Stimulated activated CD4-positive, alpha-beta T cell treated with anti-CD3 and anti-CD28 coated beads, Interleukin-15, amount 100 ng/mL, for 48 hours (primary cell): ENCODE measurements around the gene LGI4.
"Not testable (repeated sequence)": the region's sequence is repeated elsewhere in the genome, so short reads cannot be mapped to it uniquely, and the experiment has no call there.

Experiments
- DNase-seq, 2 donors: peaks; one replicate each; pipeline ENCODE4 v3.0.0-alpha.2; 2020; ENCODE audit warnings: low read depth in 2 of 2

Gene LGI4

DNA sequence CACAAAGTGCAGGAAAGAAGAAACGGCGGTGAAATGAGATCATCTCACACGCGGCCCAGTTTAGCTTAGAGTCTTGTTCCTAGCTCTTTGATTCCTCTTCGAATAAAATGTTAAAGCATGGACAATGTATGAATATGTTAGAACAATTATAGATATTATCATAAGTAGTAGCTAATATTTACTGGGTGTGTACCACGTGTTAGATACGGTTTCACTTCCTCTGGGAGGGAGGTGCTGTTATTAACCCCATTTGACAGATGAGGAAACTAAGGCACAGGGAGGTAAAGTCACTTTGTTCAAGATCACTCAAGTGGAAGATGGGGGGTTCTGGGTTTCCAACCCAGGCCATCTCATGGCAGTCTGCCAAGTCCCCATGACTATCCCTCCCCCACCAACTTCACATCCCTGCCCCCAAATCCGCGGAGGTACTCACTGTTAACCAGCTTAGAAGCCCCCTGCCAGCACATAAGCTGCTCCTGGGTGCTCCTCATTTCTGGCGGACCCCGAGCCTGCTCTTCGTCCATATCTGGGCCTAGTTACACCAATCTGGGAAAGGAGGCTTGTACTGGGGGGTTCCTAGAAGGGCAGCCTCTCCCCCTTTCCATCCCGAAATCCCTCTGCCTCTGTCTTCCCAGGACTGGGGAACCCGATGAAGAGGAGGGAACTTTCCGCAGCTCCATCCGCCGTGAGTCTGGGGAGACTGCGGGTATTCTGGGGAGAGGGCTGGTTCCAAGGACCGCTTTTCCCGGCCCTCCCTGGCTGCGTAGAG is 7.2 kb upstream of the LGI4 start:
- no peak for DNase-seq

DNA sequence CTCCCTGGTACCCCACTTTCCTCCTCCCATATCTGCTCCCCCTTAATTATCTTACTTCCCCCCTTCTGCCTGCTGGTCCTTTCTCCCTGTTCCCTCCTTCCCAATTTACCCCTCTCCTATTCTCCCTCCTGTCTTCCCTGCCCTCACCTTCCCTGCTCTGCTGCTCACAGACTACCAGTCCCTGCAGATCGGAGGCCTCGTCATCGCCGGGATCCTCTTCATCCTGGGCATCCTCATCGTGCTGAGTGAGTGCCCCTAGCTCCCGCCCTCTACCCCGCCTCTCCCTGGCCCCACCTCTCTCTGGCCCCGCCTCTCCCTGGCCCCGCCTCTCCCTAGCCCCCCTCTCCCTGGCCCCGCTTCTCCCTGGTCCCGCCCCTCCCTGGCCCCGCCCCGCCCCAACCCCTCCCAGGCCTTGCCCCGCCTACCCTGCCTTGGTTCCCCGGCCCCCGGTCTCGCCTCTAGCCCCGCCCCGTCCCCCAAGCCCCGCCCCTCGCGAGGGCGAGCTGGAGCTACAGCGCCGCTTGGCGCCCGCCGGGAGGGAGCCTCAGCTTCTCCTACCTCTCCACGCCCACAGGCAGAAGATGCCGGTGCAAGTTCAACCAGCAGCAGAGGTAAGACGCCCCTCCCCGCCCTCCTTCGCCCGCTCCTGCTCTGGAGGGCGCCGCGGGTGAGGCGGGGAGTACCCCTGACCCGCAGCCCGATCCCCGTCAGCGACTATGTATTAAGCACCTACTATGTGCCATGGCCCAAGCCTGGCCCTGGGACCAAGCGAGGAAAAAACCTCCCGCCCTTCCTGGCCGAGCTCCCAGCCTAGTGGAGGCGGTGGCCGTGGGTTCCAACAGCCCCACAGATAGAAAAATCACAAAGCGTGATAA is 6.3 kb upstream of the LGI4 start:
- peak; percentile 95 to 98 for DNase-seq

GRCh38 chr19:35140207-35140961 is 5.5 kb upstream of the LGI4 start:
- DNase-seq = no peak

- no peak for DNase-seq
Observed at GRCh38 chr19:35138305-35138892, 3.5 kb upstream of the LGI4 start, which contains the start of gene FXYD1. Gene FXYD1, plus strand, starts transcription at chr19:35138824. Its CDS starts 1,256 bp downstream, at chr19:35140080.

DNA sequence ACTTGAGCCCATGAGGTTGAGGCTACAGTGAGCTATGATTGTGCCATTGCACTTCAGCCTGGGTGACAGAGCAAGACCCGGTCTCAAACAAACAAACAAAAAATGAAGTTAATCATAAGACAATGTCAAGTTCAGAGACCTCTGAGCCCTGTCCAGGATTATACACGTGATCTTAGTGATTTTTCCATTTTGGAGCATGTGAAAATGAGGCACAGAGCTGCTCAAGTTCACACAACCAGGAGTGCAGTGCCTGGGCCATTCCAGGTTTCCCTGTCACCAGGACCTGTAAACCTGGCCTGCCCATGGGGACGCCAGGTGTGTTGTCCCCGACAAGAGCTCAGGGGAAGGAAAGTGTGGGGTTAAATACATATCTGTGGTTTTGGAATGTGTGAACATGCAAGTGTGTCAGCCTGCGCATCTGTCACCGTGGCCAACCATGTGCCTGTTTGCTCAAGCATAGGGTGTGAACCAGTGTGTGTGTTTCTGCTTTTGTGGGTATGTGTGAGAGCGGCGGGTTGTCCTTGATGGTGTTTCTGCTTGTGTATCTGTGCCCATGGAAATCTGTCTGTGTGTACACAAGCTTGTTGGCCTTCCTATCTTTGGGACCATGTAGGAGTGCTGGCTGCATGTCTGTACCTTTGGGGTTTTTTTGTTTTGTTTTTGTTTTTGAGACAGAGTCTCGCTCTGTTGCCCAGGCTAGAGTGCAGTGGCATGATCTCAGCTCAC is 2.3 kb upstream of the LGI4 start:
- no peak for DNase-seq

DNA sequence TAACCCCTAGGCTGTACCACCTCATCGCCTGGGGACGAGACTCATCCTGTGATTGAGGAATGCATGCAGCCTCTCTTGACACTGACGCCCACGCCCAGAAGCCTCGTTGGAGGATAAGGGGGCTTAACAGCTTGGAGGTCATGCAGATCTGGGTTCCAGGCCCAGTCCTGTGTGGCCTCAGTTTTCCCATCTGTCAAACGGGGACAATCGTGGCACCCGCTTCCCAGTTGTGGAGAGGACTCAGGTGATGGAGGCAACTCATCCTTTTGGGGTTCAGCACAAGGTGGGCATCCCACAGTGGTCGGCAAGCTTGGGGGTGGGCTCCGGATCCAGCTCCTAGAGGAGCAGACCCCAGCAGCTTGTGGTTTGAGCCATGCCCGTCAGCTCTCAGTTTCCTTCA is 1.4 kb upstream of the LGI4 start:
- DNase-seq = no peak

- DNase-seq = peak in 1 of 2 donors; percentile 66
Observed at GRCh38 chr19:35135389-35135909, 590 bp upstream of the LGI4 start.

DNA sequence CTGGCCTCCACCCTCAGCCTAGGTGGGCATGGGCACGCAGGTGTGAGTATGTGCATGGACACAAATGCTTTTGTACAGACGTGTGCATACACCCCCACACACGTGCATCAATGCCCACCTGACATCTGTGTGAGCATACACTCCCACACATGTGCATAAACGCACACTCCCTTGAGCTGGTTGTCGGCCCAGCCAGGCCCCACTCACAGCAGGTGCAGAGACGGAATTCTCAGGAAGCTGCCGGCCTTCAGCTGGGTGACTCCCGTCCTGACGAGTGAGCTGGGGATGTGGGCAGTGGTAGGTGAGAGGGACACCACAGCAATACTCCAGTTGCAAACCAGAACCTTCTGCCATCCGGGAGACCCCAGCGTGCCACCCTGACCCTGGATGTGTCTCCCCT is 1.0 kb downstream of the LGI4 start:
- DNase-seq = no peak

DNA sequence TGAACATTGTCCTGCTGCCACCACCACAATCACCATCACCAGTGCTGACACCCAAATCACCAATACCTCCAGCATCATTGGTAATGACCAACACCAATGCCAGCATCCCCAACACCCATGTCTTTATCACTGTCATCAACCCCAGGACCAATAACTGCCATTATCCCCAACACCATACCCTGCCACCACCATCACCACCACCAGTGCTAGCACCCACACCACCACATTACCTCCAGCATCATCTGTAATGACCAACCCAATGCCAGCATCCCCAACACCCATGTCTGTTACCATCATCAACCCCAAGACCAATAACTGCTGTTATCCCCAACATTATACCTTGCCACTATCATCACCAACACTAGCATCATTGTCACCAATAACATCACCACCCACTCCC is 2.6 kb downstream of the LGI4 start:
- DNase-seq = no peak

DNA sequence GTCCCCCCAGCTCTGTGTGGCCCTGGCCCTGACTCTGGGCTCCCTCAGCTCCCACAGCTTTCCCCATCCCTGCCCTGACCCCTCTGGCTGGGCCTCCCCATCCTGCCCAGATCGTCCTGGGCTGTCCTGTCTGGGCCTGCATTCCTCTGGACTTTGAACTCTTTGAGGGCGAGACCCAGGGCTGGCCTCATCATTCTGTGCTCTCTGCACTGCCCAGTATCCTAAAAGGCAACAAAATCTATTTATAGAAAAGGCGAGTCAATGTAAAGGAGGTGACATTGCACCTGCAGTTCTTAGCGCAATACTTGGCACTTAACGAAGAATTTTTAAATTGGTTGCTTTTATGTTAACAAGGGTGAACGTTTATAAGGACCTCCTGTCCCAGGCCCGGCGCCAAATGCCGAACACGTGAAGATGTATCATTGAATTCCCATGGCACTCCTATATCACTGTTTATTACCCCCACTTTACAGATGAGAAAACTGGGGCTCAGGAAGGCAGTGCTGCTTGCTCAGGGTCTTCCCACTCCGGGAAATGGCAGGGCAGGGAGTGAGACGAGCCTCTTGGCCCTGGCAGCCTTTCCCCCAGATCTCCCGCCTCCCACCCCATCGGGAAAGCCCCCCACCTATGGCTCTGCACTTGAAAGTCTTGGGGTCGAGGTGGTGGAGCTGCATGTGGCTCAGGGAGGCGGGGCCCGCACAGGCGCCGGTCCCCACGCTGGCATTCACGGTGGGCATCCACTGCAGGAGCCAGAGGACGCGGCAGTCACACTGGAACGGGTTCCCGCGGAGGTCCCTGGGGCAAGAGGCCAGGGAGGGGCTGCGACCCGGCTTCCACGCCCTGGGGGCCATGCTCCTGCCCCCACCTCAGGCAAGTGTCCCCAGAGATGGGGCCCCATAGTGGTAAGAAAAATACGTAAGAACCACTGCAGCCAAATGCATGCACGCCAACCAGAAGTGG is 3.8 kb downstream of the LGI4 start:
- no peak for DNase-seq

- DNase-seq = not testable (repeated sequence)
Observed at GRCh38 chr19:35129724-35130274, 5.1 kb downstream of the LGI4 start.

DNA sequence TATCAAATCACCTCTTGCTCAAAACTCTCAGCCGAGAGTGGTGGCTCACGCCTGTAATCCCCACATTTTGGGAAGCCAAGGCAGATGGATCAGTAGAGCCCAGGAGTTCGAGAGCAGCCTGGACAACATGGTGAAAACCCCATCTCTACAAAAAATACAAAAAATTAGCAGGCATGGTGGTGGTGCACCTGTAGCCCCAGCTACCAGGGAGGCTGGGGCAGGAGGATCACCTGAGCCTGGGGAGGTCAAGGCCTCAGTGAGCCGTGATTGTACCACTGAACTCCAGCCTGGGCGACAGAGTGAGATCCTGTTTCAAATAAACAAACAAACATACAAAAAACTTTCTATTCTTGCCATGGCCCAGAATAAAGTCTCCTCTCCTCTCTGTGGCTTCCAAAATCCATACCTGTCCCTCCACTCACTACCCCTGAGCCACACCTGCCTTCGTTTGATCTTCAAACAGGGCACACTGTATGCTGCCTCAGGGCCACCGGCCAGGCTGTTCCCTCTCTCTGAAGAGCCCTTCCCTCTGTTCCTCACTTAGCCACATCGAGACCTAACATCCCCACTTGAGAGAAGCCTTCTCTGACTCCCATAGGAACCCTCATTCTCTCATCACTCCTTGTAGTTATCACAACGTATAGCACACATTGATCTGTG is 6.3 kb downstream of the LGI4 start:
- no peak for DNase-seq

DNA sequence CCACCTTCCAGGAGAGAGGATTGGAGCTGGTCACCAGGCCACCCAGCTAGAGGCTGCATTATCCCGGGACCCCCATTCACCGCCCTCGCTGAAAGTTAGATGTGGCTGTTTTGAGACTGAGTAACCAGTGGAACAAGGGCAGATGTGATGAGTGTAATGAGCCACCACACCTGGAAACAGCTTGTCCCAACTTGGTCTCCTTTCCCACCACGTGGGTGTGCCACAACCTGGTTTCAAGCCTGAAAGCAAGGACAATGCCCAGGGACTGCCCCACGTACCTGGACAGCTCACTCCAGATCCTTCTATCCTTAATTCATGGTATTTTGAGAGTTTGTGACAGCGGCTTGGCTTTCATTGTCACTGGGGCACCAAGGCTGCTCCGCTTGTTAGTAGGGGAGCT is 7.0 kb downstream of the LGI4 start:
- no peak for DNase-seq

DNA sequence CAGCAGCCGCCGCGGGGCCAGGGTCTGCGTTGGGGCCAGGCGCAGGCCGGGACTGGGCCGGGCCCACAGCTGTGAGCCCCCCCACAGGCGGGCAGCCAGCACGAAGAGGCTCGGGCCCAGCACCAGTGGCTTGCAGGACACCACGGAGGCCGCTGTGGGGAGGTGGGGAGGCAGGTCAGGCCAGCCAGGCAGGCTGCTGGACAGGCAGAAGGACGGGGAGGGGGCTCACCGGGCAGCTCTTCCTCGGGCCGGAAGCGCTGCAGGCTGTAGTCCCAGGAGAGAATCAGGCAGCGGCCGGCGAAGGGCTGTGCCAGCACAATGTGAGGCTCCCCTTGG is 8.3 kb downstream of the LGI4 start:
- DNase-seq = no peak

DNA sequence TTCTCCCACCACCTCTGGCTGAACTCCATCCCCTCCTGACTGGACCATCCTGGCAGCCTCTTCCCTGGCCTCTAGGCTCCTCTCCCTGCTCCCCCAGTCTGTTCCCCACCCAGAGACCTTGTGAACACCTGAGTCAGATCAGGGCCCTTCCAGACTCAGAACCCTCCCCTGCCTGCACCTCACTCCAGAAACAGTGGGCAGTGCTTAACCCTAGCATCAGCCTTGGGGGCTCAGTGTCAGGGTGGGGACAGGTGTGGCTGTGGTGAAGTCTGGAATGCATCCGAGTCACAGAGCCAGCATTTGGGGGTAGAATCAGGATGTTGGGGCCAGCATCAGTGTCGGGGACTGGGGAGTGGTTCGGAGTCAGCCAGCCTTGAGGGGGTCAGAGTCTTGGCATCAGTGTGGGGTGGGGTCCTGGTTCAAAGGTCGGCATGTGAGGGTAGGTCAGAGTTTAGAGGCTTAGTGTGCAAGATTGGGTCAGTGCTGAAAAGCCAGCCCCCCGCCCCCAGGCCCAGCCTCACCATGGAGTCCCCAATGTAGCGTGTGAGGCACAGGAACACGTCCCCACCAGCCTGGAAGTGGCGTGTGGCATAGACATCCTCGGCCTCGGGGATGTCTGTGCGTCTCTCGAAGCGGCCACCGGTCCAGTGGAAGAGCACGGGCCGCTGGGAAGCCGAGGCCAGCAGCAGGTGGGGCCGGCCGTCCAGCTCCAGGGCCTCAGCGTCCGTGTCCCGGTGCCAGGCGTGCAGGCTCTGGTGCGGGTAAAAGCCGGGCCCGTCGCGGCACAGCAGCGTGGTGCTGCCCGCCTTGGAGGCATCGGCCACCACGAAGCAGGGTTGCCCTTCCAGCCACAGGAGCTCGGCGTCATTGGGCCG is 8.9 kb downstream of the LGI4 start:
- DNase-seq = no peak

DNA sequence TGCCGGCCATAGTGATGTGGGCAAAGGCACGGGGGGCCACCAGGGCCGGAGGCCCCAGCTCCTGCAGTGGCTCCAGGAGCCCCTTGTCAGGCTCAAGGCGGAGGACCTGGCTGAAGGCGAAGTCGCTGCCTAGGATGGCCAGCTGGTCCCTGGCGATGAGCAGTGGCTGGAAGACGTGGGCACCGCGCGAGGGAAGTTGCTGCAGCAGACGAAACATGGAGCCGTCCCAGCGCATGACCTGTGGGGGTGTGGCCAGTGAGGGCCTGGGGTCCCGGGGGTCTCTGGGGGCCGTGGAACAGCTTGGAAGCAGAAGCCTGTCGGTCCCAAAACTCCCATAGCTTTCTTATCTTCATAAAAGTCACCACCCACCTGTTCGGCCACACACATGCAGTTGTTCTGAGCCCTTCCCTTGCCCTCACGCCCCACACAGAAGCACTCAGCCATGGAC is 9.6 kb downstream of the LGI4 start:
- no peak for DNase-seq

DNA sequence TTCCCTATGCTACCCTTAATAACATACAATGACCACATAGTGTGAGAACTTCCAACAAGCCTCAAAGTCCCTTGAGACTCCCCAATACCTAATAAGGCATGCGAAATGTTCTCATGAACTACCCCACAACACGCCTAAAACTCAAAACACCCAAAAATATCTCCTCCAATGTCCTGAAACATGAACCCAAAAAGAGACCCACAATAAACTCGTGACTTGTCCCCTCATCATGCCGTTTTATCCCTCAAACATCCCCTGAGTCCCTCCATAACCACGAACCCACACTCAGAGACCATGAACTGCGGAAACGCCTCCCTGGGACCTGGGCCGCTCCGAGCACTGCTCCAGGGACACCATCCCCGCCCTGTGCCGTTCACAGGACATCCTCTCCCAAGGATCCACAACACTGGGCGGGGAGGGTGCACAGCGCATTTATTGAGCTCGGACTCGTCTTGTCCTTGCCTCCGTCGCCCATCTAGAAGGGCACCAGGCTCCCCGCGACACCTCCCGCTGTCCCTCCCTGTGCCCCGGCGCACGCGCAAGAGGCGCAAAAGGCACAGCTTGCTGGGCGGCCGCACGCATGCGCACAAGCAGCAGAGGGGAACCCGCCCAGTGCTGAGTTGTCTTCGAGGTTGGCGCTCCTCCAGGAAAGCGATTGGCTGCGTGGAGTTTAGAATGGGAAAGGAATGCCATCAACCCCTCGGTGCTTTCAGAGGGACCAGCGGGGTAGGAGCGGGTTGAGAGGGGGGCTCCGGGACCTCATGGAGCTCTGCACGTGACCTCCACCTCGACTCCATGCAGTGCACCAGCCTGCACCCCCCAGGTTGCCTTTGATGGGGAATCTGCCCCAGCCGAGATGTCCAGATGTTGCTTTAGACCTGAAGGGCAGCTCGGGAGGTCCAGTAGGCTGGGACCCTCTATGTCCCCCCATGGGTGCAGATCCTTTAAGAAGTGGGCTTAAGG is 10.5 kb downstream of the LGI4 start:
- DNase-seq = peak; percentile 80 to 84
